ENCODE results near the gene FGF12.

The FGF12 gene

GRCh38 chr3:192392986-192393385 lies 334.4 kb downstream of the FGF12 start:
- TF ChIP-seq REST (IDR thresholded peaks at IDR 0.05; ENCODE audit: insufficient read depth in 1 of 2, low read depth in 2 of 2, low read length in 2 of 2) (no peak), SIN3A (IDR thresholded peaks at IDR 0.05; ENCODE audit: borderline replicate concordance, insufficient read depth, low read length) (no peak), TAF1 (IDR thresholded peaks at IDR 0.05; ENCODE audit: borderline replicate concordance, insufficient read depth, low read length) (no peak), FOXP2 (optimal IDR thresholded peaks at IDR 0.05; ENCODE audit: borderline replicate concordance, extremely low read depth, extremely low read length, insufficient read depth) (no peak), POLR2AphosphoS5 (IDR thresholded peaks at IDR 0.05; ENCODE audit: low read depth, low read length) (no peak)

GRCh38 chr3:192382861-192383260 lies 344.5 kb downstream of the FGF12 start:
- TF ChIP-seq REST (IDR thresholded peaks at IDR 0.05; ENCODE audit: insufficient read depth in 1 of 2, low read depth in 2 of 2, low read length in 2 of 2) (no peak), POLR2AphosphoS5 (IDR thresholded peaks at IDR 0.05; ENCODE audit: low read depth, low read length) (no peak), TAF1 (IDR thresholded peaks at IDR 0.05; ENCODE audit: borderline replicate concordance, insufficient read depth, low read length) (no peak), FOXP2 (optimal IDR thresholded peaks at IDR 0.05; ENCODE audit: borderline replicate concordance, extremely low read depth, extremely low read length, insufficient read depth) (no peak), SIN3A (IDR thresholded peaks at IDR 0.05; ENCODE audit: borderline replicate concordance, insufficient read depth, low read length) (no peak)

GRCh38 chr3:192373586-192373985 lies 353.8 kb downstream of the FGF12 start:
- TF ChIP-seq TAF1 (IDR thresholded peaks at IDR 0.05; ENCODE audit: borderline replicate concordance, insufficient read depth, low read length) (no peak), FOXP2 (optimal IDR thresholded peaks at IDR 0.05; ENCODE audit: borderline replicate concordance, extremely low read depth, extremely low read length, insufficient read depth) (no peak), POLR2AphosphoS5 (IDR thresholded peaks at IDR 0.05; ENCODE audit: low read depth, low read length) (no peak), REST (IDR thresholded peaks at IDR 0.05; ENCODE audit: insufficient read depth in 1 of 2, low read depth in 2 of 2, low read length in 2 of 2) (no peak), SIN3A (IDR thresholded peaks at IDR 0.05; ENCODE audit: borderline replicate concordance, insufficient read depth, low read length) (no peak)

- TF ChIP-seq POLR2AphosphoS5 (IDR thresholded peaks at IDR 0.05; ENCODE audit: low read depth, low read length), result no peak
- no peak for TF ChIP-seq FOXP2 (optimal IDR thresholded peaks at IDR 0.05; ENCODE audit: borderline replicate concordance, extremely low read depth, extremely low read length, insufficient read depth)
- TF ChIP-seq TAF1 (IDR thresholded peaks at IDR 0.05; ENCODE audit: borderline replicate concordance, insufficient read depth, low read length), result no peak
- no peak for TF ChIP-seq SIN3A (IDR thresholded peaks at IDR 0.05; ENCODE audit: borderline replicate concordance, insufficient read depth, low read length)
- no peak for TF ChIP-seq REST (IDR thresholded peaks at IDR 0.05; ENCODE audit: insufficient read depth in 1 of 2, low read depth in 2 of 2, low read length in 2 of 2)
Observed at GRCh38 chr3:192373032-192373431, 354.3 kb downstream of the FGF12 start.

- TF ChIP-seq FOXP2 (optimal IDR thresholded peaks at IDR 0.05; ENCODE audit: borderline replicate concordance, extremely low read depth, extremely low read length, insufficient read depth) (no peak), REST (IDR thresholded peaks at IDR 0.05; ENCODE audit: insufficient read depth in 1 of 2, low read depth in 2 of 2, low read length in 2 of 2) (no peak), POLR2AphosphoS5 (IDR thresholded peaks at IDR 0.05; ENCODE audit: low read depth, low read length) (no peak), SIN3A (IDR thresholded peaks at IDR 0.05; ENCODE audit: borderline replicate concordance, insufficient read depth, low read length) (no peak), TAF1 (IDR thresholded peaks at IDR 0.05; ENCODE audit: borderline replicate concordance, insufficient read depth, low read length) (no peak)
Observed at GRCh38 chr3:192372616-192373015, 354.7 kb downstream of the FGF12 start.
